GM18502 (cell line): Measurements from ENCODE around the gene SCN4B.

Experiments used
- ATAC-seq: cut with Tn5 transposase; IDR thresholded peaks from one replicate; pipeline ENCODE4 v1.9.1; 2021; ENCODE audit warnings: mild to moderate bottlenecking; ENCODE audit not compliant: unreplicated experiment, poor library complexity

The SCN4B gene

GRCh38 chr11:118155776-118156530 is 3.3 kb upstream of the SCN4B start:
- no peak for ATAC-seq

- ATAC-seq: no peak
Measured at GRCh38 chr11:118154641-118155040, 2.0 kb upstream of the SCN4B start.

GRCh38 chr11:118153976-118154375 is 1.4 kb upstream of the SCN4B start:
- ATAC-seq: no peak

GRCh38 chr11:118153516-118153915 is 893 bp upstream of the SCN4B start:
- ATAC-seq: no peak

GRCh38 chr11:118152020-118152551 is 537 bp downstream of the SCN4B start:
- ATAC-seq: no peak

- no peak for ATAC-seq
Measured at GRCh38 chr11:118151431-118151830, 1.2 kb downstream of the SCN4B start.

GRCh38 chr11:118149493-118149892 is 3.1 kb downstream of the SCN4B start:
- no peak for ATAC-seq

- ATAC-seq: no peak
Measured at GRCh38 chr11:118148856-118149255, 3.8 kb downstream of the SCN4B start.

GRCh38 chr11:118148240-118148639 is 4.4 kb downstream of the SCN4B start:
- ATAC-seq: no peak

GRCh38 chr11:118147502-118147901 is 5.1 kb downstream of the SCN4B start:
- no peak for ATAC-seq

- ATAC-seq: no peak
Measured at GRCh38 chr11:118146554-118146953, 6.1 kb downstream of the SCN4B start.

GRCh38 chr11:118145285-118146227 is 7.1 kb downstream of the SCN4B start:
- ATAC-seq: peak; percentile 82

GRCh38 chr11:118144301-118145268 is 8.0 kb downstream of the SCN4B start:
- ATAC-seq: no peak

GRCh38 chr11:118143661-118144185 is 8.9 kb downstream of the SCN4B start:
- no peak for ATAC-seq

- ATAC-seq: no peak
Measured at GRCh38 chr11:118142809-118143208, 9.8 kb downstream of the SCN4B start.

- ATAC-seq: no peak
Measured at GRCh38 chr11:118142081-118142480, 10.5 kb downstream of the SCN4B start.

GRCh38 chr11:118139578-118139977 is 13.0 kb downstream of the SCN4B start:
- ATAC-seq: no peak

GRCh38 chr11:118138839-118139420 is 13.7 kb downstream of the SCN4B start:
- ATAC-seq: no peak

- ATAC-seq: no peak
Measured at GRCh38 chr11:118136801-118137200, 15.8 kb downstream of the SCN4B start.
